ENCODE results near the gene GAGE13.
"Not testable (repeated sequence)": the region's sequence is repeated elsewhere in the genome, so short reads cannot be mapped to it uniquely, and the experiment has no call there.

GAGE13 gene

GRCh38 chrX:49341449-49341848 lies 10.1 kb downstream of the GAGE13 start:
- DNase-seq: not testable (repeated sequence)

DNA sequence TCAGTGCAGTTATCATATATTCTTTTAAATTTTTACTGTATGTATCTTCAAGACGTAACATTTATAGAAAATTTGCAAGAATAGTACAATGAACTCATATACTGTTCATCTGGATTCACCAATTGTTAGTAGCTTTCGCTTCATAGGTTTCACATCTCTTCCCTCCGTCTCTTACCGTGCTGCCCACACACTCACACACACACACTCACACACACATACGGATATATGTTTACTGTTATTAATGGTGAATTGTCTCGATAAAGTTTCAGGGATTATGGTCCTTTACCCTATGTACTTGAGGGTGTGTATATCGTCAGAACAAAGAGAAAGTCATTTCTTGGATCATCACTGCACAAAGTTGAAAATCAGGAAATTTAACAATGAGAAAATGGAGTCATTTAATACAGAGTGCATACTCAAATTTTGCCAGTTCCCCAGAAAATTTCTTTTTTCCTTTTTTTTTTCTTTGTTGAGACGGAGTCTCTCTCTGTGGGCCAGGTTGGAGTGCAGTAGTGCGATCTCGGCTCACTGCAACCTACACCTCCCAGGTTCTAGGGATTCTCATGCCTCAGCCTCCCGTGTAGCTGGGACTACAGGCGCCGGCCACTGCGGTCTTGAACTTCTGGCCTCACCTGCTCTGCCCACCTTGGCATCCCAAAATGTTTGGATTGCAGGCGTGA lies 13.3 kb downstream of the GAGE13 start:
- not testable (repeated sequence) for DNase-seq

DNA sequence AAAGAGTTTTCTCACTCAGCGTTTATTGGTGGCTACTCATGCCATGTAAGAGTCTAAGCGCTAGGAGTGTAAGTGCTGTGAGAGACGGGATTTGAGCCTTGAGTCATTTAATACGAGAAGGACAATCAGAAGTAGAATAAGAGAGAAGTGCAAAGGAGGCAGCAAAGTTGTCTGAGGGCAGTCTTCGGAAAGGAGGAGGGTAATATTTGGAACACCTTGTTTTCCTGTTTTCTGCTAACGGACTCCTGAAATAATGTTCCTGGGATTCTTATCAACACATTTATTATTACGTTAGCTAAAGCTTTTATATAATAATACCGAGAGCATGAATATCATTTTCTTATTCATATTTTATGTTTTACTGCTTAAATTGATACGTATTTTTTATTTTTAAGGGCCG lies 14.0 kb downstream of the GAGE13 start:
- DNase-seq: not testable (repeated sequence)

- DNase-seq: not testable (repeated sequence)
Measured at GRCh38 chrX:49346150-49346549, 14.8 kb downstream of the GAGE13 start.
